Fibroblast of lung (primary cell): ENCODE data around the gene CACYBP. TPM values are rescaled to one million over a fixed set of nuclear protein-coding genes. Genes with fewer than 3 reads are reported as not detected.

Experiments
- DNase-seq, 2 donors: peaks; one replicate each; pipeline versions ENCODE4 v3.0.0 to v3.0.0-alpha.2; 2010; ENCODE audit warnings: low read depth in 2 of 2
- H2AFZ ChIP-seq: 2 replicates; pipeline ENCODE4 v1.5.1; 2012; ENCODE audit warnings: low read length, control low read depth, inconsistent platforms
- H3K27ac ChIP-seq: 2 replicates; pipeline ENCODE4 v1.5.1; 2011; ENCODE audit warnings: low read length, control low read depth; ENCODE audit not compliant: insufficient read depth
- H3K27me3 ChIP-seq: 2 replicates; pipeline ENCODE4 v1.5.1; 2011; ENCODE audit warnings: mild to moderate bottlenecking, low read length; ENCODE audit not compliant: control insufficient read depth, insufficient read depth
- H3K36me3 ChIP-seq: 2 replicates; pipeline ENCODE4 v1.5.1; 2011; ENCODE audit warnings: low read length; ENCODE audit not compliant: control insufficient read depth, insufficient read depth
- H3K4me1 ChIP-seq: 2 replicates; pipeline ENCODE4 v1.5.1; 2011; ENCODE audit warnings: low read length; ENCODE audit not compliant: control insufficient read depth, insufficient read depth; ENCODE audit errors: extremely low read depth
- H3K4me2 ChIP-seq: 2 replicates; pipeline ENCODE4 v1.5.1; 2011; ENCODE audit warnings: low read length, control low read depth; ENCODE audit not compliant: insufficient read depth; ENCODE audit errors: extremely low read depth
- H3K4me3 ChIP-seq, 4 experiments: fragments of 200-600 bp in 1 of 4; sonication (generic) in 1 of 4; replicated peaks in 1 of 4; 2 replicates each; pipeline ENCODE4 v1.5.1; 2011 to 2016; ENCODE audit warnings: low read length in 4 of 4, low read depth in 3 of 4, mild to moderate bottlenecking in 3 of 4, control low read depth in 2 of 4, inconsistent platforms in 1 of 4, mixed read lengths in 1 of 4; ENCODE audit not compliant: insufficient read depth in 1 of 4; ENCODE audit errors: control extremely low read depth in 1 of 4
- H3K79me2 ChIP-seq: 2 replicates; pipeline ENCODE4 v1.5.1; 2012; ENCODE audit warnings: mild to moderate bottlenecking, low read length, inconsistent platforms; ENCODE audit not compliant: control insufficient read depth, insufficient read depth
- H3K9ac ChIP-seq: 2 replicates; pipeline ENCODE4 v1.5.1; 2011; ENCODE audit warnings: mild to moderate bottlenecking, low read length, control low read depth; ENCODE audit not compliant: insufficient read depth
- H3K9me3 ChIP-seq: 2 replicates; pipeline ENCODE4 v1.5.1; 2012; ENCODE audit warnings: low read depth, low read length; ENCODE audit not compliant: control insufficient read depth, insufficient read depth
- H4K20me1 ChIP-seq: 2 replicates; pipeline ENCODE4 v1.5.1; 2011; ENCODE audit warnings: low read length; ENCODE audit not compliant: control insufficient read depth, insufficient read depth; ENCODE audit errors: extremely low read depth
- EZH2 ChIP-seq: IDR thresholded peaks from 2 replicates; pipeline ENCODE4 v1.5.1; 2012; ENCODE audit warnings: low read length, control low read depth, mild to moderate bottlenecking; ENCODE audit errors: missing control alignments
- polyA plus RNA-seq, 2 donors: library from polyadenylated mRNA; depleted of rRNA in 1 of 2; stranded (reverse) in 1 of 2; unstranded in 1 of 2; fragments of >200 nt; gene quantifications; 2 replicates each; pipeline ENCODE4 v1.2.1, GENCODE V29; 2011 to 2012; ENCODE audit warnings: missing spikeins in 1 of 2
- total RNA-seq: library from RNA; depleted of rRNA; stranded (reverse); fragments of >200 nt; gene quantifications from 2 replicates; pipeline ENCODE4 v1.2.1, GENCODE V29; 2014
- TF ChIP-seq, protein P1 (sequence below), 2 donors: IDR thresholded peaks in 1 of 2; conservative IDR thresholded peaks in 1 of 2; 1 replicate in 1 of 2; 2 replicates in 1 of 2; pipeline ENCODE4 v1.5.1; 2011 to 2012; ENCODE audit warnings: low read length in 2 of 2, control low read depth in 1 of 2, inconsistent platforms in 1 of 2, low read depth in 1 of 2, mild to moderate bottlenecking in 1 of 2

Gene CACYBP
- total and polyA plus RNA-seq, 2 donors (not counting 1 experiment from before 2014, with no cell fraction given): 55.6 to 238 TPM

- H3K9me3 ChIP-seq: no peaks in the 10 kb centered on the region
- TF ChIP-seq, protein P1, sequence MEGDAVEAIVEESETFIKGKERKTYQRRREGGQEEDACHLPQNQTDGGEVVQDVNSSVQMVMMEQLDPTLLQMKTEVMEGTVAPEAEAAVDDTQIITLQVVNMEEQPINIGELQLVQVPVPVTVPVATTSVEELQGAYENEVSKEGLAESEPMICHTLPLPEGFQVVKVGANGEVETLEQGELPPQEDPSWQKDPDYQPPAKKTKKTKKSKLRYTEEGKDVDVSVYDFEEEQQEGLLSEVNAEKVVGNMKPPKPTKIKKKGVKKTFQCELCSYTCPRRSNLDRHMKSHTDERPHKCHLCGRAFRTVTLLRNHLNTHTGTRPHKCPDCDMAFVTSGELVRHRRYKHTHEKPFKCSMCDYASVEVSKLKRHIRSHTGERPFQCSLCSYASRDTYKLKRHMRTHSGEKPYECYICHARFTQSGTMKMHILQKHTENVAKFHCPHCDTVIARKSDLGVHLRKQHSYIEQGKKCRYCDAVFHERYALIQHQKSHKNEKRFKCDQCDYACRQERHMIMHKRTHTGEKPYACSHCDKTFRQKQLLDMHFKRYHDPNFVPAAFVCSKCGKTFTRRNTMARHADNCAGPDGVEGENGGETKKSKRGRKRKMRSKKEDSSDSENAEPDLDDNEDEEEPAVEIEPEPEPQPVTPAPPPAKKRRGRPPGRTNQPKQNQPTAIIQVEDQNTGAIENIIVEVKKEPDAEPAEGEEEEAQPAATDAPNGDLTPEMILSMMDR (conservative IDR thresholded peaks at IDR 0.05 in 1 of 2, IDR thresholded peaks at IDR 0.05 in 1 of 2; ENCODE audit: low read depth in 1 of 2, low read length in 2 of 2): no peak
- no peak for TF ChIP-seq EZH2
- no peak overlapping the region for H2AFZ ChIP-seq
- no peaks in the 10 kb centered on the region for H3K36me3 ChIP-seq
- H3K4me1 ChIP-seq: no peaks in the 10 kb centered on the region
- H3K4me2 ChIP-seq: no peak overlapping the region
- H3K4me3 ChIP-seq: no peak overlapping the region
- H3K27me3 ChIP-seq: no peaks in the 10 kb centered on the region
- no peaks in the 10 kb centered on the region for H3K79me2 ChIP-seq
- DNase-seq: peak in 1 of 2 donors; percentile 15
- no peaks in the 10 kb centered on the region for H4K20me1 ChIP-seq
- H3K27ac ChIP-seq: no peak overlapping the region
- no peak overlapping the region for H3K9ac ChIP-seq
Measured at GRCh38 chr1:174954671-174955669, 44.8 kb upstream of the CACYBP start.

GRCh38 chr1:174956086-174956485, 43.7 kb upstream of the CACYBP start:
- no peak overlapping the region for H3K4me2 ChIP-seq
- no peak overlapping the region for H3K27ac ChIP-seq
- H3K9ac ChIP-seq: no peak overlapping the region
- no peaks in the 10 kb centered on the region for H3K4me1 ChIP-seq
- H3K27me3 ChIP-seq: no peaks in the 10 kb centered on the region
- H3K9me3 ChIP-seq: no peaks in the 10 kb centered on the region
- no peaks in the 10 kb centered on the region for H3K36me3 ChIP-seq
- H3K79me2 ChIP-seq: no peaks in the 10 kb centered on the region
- H2AFZ ChIP-seq: no peak overlapping the region
- TF ChIP-seq, protein P1 (conservative IDR thresholded peaks at IDR 0.05 in 1 of 2, IDR thresholded peaks at IDR 0.05 in 1 of 2; ENCODE audit: low read depth in 1 of 2, low read length in 2 of 2): no peak
- no peak for TF ChIP-seq EZH2
- DNase-seq: no peak
- no peak overlapping the region for H3K4me3 ChIP-seq
- H4K20me1 ChIP-seq: no peaks in the 10 kb centered on the region

- Histone ChIP-seq H3K27ac (no peak overlapping the region), H2AFZ (no peak overlapping the region)
Measured at GRCh38 chr1:174956976-174957375, 42.8 kb upstream of the CACYBP start.

More at GRCh38 chr1:174956976-174957375, 42.8 kb upstream of the CACYBP start:
- no peaks in the 10 kb centered on the region for H4K20me1 ChIP-seq
- no peak overlapping the region for H3K4me2 ChIP-seq
- no peak overlapping the region for H3K4me3 ChIP-seq
- H3K9me3 ChIP-seq: no peaks in the 10 kb centered on the region
- no peaks in the 10 kb centered on the region for H3K27me3 ChIP-seq
- no peak overlapping the region for H3K9ac ChIP-seq
- no peak for DNase-seq
- no peaks in the 10 kb centered on the region for H3K79me2 ChIP-seq
- TF ChIP-seq, protein P1 (conservative IDR thresholded peaks at IDR 0.05 in 1 of 2, IDR thresholded peaks at IDR 0.05 in 1 of 2; ENCODE audit: low read depth in 1 of 2, low read length in 2 of 2): no peak
- no peak for TF ChIP-seq EZH2
- no peaks in the 10 kb centered on the region for H3K36me3 ChIP-seq
- no peaks in the 10 kb centered on the region for H3K4me1 ChIP-seq
